OCI-M2 (cell line): ENCODE results near the gene ARHGEF10L.

Experiments used
- DNase-seq: peaks from one replicate; lab custom pipeline; 2025; ENCODE audit not compliant: unreplicated experiment; lab: John Stamatoyannopoulos, UW

ARHGEF10L gene

DNA sequence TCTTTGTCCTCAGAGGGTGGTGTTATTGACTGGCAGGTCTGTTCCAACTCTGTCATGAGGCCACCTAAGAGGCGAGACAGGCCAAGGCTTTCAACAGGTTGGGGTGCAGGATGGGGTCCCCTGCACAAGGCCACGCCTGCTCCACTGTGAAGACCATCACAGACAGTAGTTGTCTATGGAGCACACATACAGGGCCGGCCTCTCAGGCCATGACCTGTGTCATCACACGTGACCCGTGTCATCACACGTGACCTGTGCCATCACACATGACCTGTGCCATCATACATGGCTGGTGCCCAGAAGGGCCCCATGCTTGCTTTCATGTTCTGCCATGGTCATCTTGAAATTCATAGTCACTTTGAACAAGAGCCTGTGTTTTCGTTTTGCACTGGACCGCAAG, 91.9 kb downstream of the ARHGEF10L start:
- DNase-seq = no peak

DNA sequence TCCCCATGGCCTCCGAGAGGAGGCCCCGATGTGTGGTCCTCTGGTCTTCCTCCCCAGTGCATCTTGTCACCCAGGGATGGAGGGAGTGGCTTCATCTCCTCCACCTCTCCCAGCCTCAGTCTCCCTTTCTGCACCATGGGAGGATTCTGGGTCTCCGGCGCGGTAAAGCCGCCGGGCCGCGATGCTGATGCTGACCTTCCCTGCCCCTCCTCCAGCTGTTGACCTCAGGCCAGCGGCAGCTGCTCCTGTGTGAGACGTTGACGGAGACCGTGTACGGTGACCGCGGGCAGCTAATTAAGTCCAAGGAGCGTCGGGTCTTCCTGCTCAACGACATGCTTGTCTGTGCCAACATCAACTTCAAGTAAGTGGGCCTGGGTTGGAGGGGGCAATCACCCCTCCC, 92.6 kb downstream of the ARHGEF10L start:
- no peak for DNase-seq

GRCh38 chr1:17632541-17633184, 93.2 kb downstream of the ARHGEF10L start:
- no peak for DNase-seq

GRCh38 chr1:17633654-17634053, 94.2 kb downstream of the ARHGEF10L start:
- DNase-seq = no peak

DNA sequence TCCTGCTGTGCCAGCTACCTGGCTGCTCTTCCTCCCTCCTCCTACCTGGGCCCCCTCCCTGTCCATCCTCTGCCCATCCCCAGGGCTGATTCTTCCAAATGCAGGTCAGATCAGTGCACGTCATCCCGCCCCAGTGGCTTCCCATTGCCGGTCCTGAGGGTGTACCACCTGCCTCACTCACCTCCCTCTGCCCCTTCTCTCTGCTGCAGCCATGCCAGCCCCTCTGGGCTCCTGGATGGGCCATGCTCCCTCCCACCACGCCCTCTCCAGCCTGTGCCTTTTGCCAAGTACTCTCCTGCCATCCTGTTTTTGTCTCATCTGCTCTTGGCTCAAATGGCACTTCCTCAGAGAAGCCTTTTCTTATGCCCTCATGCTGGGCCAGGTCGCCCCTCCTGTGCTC, 95.8 kb downstream of the ARHGEF10L start:
- DNase-seq = no peak

GRCh38 chr1:17635811-17636210, 96.3 kb downstream of the ARHGEF10L start:
- DNase-seq = no peak

DNA sequence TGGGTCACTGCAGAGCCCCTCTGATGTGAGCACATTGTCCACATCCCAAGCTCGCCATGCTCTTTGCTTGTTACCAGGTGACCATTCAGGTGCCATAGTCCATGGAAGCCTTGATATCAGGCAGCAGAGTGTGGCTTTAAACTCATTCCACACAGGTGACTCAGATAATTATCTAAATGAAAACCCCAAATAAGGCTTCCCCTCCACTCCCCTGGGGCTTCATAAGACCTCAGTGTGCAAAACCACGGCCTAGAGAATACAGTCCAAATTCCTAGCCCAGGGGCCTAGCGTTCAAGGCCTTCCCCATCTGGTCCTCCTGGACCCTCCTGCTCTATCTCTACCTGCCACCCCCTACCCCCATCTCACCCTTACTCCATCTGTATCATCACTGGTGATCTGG, 97.1 kb downstream of the ARHGEF10L start:
- DNase-seq = no peak

DNA sequence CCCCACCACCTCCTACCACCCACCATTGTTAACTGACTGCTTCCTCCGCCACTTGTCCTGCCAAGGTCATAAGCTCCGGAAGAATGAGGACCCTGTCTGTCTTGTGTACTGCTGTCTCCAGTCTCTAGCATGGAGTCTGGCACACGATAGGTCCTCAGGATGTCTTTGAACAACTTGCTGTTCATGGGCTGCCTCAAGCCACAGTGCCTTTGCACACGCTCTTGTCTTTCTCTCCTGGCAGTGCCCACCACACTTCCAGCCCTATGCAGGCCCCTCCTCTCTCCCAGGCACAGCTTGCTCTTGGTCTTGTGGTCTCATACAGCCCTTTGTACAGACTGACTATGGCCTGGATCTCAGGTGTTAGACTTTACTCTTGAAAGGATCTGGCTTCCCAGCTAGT, 97.6 kb downstream of the ARHGEF10L start:
- DNase-seq = no peak

DNA sequence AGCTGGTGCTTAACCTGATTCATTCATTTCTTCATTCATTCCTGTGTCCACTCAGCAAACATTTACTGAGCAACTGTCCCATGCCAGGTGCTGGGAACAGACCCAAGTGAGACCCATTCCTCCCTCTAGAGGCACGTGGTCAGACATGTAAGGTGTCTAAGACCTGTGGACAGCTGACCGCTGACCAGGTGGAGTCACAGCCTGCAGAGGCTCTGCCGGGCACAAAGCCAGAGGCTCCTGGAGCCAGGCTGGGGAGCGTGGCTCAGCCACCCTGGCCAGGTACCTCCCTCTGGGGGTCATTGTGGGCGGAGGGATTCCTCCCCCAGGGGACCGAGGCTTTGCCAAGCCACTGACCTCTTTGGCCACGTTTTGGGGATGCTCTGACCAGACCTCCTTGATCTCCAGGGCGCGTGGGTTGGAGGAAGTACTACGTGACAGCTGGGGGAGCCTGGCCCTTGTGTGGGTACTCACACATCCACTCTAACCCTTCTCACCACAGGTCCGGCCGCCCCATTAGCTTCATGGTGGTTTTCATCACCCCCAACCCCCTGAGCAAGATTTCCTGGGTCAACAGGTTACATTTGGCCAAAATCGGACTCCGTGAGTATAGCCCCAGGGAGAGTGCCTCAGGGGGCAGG, 100.3 kb downstream of the ARHGEF10L start:
- DNase-seq = no peak

GRCh38 chr1:17640393-17640792, 100.9 kb downstream of the ARHGEF10L start:
- DNase-seq = no peak

- no peak for DNase-seq
These were observed 101.5 kb downstream of the ARHGEF10L start for GRCh38 chr1:17640975-17641374.

DNA sequence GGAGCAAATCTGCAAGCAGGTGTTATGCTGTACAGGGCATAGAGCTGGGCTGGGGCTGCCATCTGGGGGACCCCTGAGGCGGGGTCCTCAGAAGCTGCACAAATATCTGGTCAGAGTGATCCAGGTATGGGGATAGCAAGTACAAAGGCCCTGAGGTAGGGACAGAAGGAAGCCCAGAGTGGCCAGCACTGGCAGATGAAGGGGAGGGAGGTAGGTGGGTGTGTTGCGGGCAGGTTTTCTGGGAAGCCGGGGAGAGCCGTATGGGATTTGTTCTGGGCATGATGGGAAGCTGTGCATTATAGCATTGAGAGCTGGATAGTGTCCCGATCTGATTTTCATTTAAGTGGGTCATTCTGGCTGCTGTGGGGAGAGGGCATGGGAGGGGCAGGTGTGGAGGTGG, 102.7 kb downstream of the ARHGEF10L start:
- no peak for DNase-seq

- no peak for DNase-seq
These were observed 103.4 kb downstream of the ARHGEF10L start for GRCh38 chr1:17642943-17643342.

DNA sequence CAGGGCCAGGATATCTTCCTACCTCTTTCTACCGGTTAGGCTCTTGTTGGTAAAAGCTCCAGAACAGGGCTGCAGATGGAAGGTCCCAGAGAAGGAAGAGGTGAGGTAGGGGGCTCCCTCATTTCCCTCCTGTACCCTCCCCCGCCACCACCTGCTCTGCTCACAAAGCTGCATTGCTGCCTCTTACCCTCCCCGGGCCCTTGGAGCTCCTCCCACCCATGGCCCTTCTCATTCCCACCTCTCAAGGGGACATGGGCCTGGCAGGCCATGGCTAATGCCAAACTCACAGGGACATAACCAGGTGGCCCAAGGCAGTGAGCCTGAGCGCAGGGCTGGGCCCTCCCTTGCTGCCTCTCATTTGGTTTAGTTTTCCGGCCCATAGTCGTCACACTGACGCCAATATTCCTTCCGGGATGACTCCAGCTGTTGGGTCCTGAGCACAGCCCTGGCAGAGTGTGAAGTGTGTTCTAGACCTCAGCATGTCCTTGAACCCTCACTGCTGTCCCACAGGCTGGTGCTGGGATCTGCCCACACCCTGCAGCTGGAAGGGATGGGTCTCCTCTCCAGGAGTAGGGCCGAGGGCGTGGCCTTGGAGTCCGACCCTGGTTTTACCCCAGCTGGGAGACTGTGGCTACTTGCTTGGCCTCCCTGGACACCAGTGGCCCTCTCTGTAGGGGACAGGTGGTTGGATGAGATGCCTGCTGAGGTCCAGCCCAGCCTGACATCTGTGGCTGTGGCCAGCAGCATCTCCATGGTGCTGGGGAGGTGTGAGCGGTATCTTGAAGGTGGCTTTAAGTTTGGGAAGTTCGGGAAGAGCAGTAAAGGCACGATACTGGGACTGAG, 104.6 kb downstream of the ARHGEF10L start:
- DNase-seq = no peak

GRCh38 chr1:17645068-17645911, 105.8 kb downstream of the ARHGEF10L start:
- no peak for DNase-seq

DNA sequence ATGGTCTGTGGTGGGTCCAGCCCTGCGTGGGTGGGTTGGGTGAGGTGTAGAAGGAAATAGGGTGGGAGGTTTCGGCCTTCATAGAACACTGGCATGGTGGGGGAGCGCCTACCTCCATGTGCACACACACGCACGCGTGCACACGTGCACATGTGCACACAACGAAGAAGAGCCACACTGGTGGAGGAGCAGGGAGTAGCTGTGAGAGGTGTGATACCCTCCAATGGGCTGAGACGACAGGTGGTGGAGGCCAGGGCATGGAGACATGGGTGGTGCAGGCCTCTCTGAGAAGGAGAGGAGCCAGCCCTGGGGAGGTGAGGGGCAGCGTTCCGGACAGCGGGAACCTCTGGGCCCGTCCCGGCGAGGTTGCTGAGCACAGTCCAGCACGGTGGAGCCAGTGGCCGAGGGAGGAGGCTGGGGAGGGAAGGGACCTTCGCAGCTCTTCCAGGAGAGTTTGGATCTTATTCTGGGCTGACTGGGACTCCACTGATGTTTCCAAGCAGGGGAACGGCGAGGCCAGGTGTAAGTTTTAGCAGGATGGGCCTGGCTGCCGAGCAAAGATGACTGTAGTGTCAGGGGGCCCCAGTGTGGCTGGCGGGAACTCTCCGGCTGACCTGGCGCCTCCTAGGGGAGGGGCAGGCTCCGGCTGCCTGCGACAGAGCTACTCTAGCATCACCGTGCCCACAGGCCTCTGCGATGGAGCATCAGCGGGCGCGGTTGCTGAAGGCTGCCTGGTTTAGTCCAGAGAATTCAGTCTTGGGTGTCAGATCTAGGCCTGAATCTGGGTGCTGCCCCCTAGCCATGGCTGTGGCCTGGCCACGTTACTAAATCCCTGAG, 107.2 kb downstream of the ARHGEF10L start:
- DNase-seq = no peak

GRCh38 chr1:17648457-17649145, 109.1 kb downstream of the ARHGEF10L start:
- DNase-seq = no peak

- DNase-seq = no peak
These were observed 110.0 kb downstream of the ARHGEF10L start for GRCh38 chr1:17649371-17650106.

DNA sequence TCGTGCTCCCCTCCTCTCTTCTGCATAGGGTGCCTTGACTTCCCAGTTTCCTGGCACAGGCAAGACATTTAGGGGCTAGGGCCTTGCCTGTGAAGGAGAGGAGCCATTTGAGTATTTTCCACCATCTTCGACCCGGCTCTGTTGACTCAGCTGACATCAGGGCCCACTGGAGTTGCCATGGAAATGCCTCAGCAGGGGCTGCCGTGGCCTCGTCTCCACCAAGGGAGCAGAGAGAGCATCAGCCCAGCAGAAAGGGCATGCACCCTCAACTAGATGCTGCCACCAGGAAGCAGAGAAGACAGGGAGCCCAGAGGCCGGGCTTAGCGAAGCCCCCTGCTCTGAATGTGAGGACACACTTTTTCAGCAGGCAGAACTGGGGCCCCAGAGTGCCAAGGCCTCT, 113.8 kb downstream of the ARHGEF10L start:
- no peak for DNase-seq
